ENCODE results near the gene SLC4A5.
A peak's percentile ranks its signal among the peaks of the same experiment; 100 is the strongest.
"Not testable (repeated sequence)": the region's sequence is repeated elsewhere in the genome, so short reads cannot be mapped to it uniquely, and the experiment has no call there.

Gene SLC4A5

GRCh38 chr2:74347303-74347702 is 4.1 kb upstream of the SLC4A5 start:
- Histone ChIP-seq H3K79me1 (ENCODE audit: low read depth, low read length) (no peaks in the 10 kb centered on the region), H3K18ac (ENCODE audit: low read length) (no peak overlapping the region), H2BK12ac (ENCODE audit: low read length) (no peak overlapping the region), H3K4ac (ENCODE audit: low read length) (no peak overlapping the region), H3K23ac (ENCODE audit: low read depth, low read length, poor library complexity) (no peak overlapping the region), H3K36me3 (replicated peaks in 1 of 2; ENCODE audit: control insufficient read depth in 2 of 2, insufficient read depth in 2 of 2, low read length in 2 of 2) (no peaks in the 10 kb centered on the region), H2BK120ac (ENCODE audit: low read depth, low read length) (no peak overlapping the region), H2AFZ (ENCODE audit: low read length) (no peak overlapping the region), H2BK5ac (ENCODE audit: low read length) (no peak overlapping the region), H3K14ac (ENCODE audit: low read length) (no peak overlapping the region), H3K27me3 (ENCODE audit: control insufficient read depth in 3 of 3, insufficient read depth in 3 of 3, low read depth in 1 of 3, low read length in 3 of 3) (peaks cover 0 to 7% (median 0%) of the 10 kb centered on the region in 3 experiments), H3K4me2 (ENCODE audit: insufficient read depth, low read length, poor library complexity, severe bottlenecking) (no peak overlapping the region), H2AK5ac (ENCODE audit: low read depth, low read length) (no peak overlapping the region), H2BK15ac (ENCODE audit: low read length) (no peak overlapping the region), H4K91ac (ENCODE audit: low read depth, low read length, poor library complexity) (no peak overlapping the region), H3K9ac (ENCODE audit: low read depth, low read length, poor library complexity) (no peak overlapping the region), H3K9me3 (replicated peaks in 1 of 2; ENCODE audit: control insufficient read depth in 2 of 2, insufficient read depth in 1 of 2, low read depth in 1 of 2, low read length in 2 of 2) (no peaks in the 10 kb centered on the region), H3K4me3 (ENCODE audit: low read length in 2 of 2) (no peak overlapping the region), H3K27ac (replicated peaks; ENCODE audit: low read length) (no peak overlapping the region), H4K8ac (ENCODE audit: low read depth, low read length) (no peak overlapping the region), H3K4me1 (ENCODE audit: control insufficient read depth in 2 of 2, insufficient read depth in 1 of 2, low read depth in 1 of 2, low read length in 2 of 2) (peaks cover 0 to 5% of the 10 kb centered on the region in 2 donors)
- no peak for DNase-seq (ENCODE audit: low spot score)
- WGBS, 2 donors (ENCODE audit: extremely low coverage in 2 of 2, insufficient read length in 2 of 2, insufficient replicate concordance in 1 of 2) = no CpG with 5 or more reads among the region's 1 CpG

DNA sequence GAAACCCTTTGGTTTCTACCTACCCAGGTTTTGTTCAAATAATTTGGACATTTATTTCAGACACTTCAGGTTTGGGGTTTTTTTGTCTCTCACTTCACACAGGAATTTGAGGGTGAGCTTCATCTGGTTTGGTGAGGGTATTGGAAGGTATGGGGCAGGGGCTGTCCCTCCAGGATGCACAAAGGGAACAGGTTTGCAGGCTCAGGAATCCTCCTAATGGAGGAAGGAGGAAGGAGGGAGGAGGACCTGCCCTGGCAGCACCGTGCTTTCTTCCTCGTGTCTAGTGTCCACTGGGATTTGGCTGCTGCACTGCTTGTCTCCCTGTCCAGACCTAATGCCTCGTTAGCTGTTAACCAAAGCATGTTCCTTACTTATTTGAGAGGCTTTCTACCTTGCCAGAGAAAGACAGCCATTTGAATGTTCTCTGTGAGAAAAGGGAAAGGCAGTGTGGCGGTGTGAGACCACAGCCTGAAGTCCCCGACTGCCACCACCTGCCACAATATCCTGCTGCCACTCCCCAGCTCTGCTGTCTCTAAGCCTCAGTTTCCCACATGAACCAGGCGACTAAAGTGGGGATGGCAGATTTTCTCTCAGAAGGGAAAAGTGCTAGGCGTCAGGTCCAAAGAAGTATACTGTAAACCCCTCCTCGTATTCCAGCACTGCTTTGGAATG is 2.2 kb upstream of the SLC4A5 start:
- Histone ChIP-seq H3K4me1 (ENCODE audit: control insufficient read depth in 2 of 2, insufficient read depth in 1 of 2, low read depth in 1 of 2, low read length in 2 of 2) (peaks cover 0 to 5% of the 10 kb centered on the region in 2 donors), H2AFZ (ENCODE audit: low read length) (no peak overlapping the region), H3K9me3 (replicated peaks in 1 of 2; ENCODE audit: control insufficient read depth in 2 of 2, insufficient read depth in 1 of 2, low read depth in 1 of 2, low read length in 2 of 2) (no peaks in the 10 kb centered on the region), H3K4me3 (ENCODE audit: low read length in 2 of 2) (no peak overlapping the region), H3K79me1 (ENCODE audit: low read depth, low read length) (no peaks in the 10 kb centered on the region), H2BK5ac (ENCODE audit: low read length) (no peak overlapping the region), H3K27ac (replicated peaks; ENCODE audit: low read length) (no peak overlapping the region), H3K27me3 (ENCODE audit: control insufficient read depth in 3 of 3, insufficient read depth in 3 of 3, low read depth in 1 of 3, low read length in 3 of 3) (peaks cover 0 to 7% (median 0%) of the 10 kb centered on the region in 3 experiments), H3K18ac (ENCODE audit: low read length) (no peak overlapping the region), H3K23ac (ENCODE audit: low read depth, low read length, poor library complexity) (no peak overlapping the region), H4K91ac (ENCODE audit: low read depth, low read length, poor library complexity) (no peak overlapping the region), H2BK120ac (ENCODE audit: low read depth, low read length) (no peak overlapping the region), H3K4ac (ENCODE audit: low read length) (no peak overlapping the region), H3K36me3 (replicated peaks in 1 of 2; ENCODE audit: control insufficient read depth in 2 of 2, insufficient read depth in 2 of 2, low read length in 2 of 2) (no peaks in the 10 kb centered on the region), H2AK5ac (ENCODE audit: low read depth, low read length) (peak overlapping the region; percentile 5), H3K14ac (ENCODE audit: low read length) (no peak overlapping the region), H2BK15ac (ENCODE audit: low read length) (no peak overlapping the region), H3K4me2 (ENCODE audit: insufficient read depth, low read length, poor library complexity, severe bottlenecking) (no peak overlapping the region), H2BK12ac (ENCODE audit: low read length) (no peak overlapping the region), H3K9ac (ENCODE audit: low read depth, low read length, poor library complexity) (no peak overlapping the region), H4K8ac (ENCODE audit: low read depth, low read length) (no peak overlapping the region)
- no peak for DNase-seq (ENCODE audit: low spot score)
- no CpG with 5 or more reads among the region's 8 CpGs for WGBS, 2 donors (ENCODE audit: extremely low coverage in 2 of 2, insufficient read length in 2 of 2, insufficient replicate concordance in 1 of 2)

DNA sequence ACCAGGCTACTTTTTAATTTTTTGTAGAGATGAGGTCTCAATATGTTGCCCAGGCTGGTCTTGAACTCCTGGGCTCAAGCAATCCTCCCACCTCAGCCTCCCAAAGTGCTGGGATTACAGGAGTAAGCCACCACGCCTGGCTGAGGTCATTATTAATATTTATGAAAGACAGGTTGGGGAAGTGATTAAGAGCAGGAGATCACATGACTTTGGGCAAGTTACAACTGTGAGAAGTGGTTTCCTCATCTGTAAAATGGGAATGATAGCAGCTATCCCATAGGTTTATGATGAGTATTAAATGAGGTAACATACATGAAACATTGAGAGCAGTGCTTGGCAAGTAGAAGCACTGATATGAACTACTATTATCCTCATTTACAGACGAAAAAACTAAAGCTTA is 7.0 kb downstream of the SLC4A5 start:
- no CpG with 5 or more reads among the region's 2 CpGs for WGBS, 2 donors (ENCODE audit: extremely low coverage in 2 of 2, insufficient read length in 2 of 2, insufficient replicate concordance in 1 of 2)
- not testable (repeated sequence) for H3K79me1 ChIP-seq (ENCODE audit: low read depth, low read length)

DNA sequence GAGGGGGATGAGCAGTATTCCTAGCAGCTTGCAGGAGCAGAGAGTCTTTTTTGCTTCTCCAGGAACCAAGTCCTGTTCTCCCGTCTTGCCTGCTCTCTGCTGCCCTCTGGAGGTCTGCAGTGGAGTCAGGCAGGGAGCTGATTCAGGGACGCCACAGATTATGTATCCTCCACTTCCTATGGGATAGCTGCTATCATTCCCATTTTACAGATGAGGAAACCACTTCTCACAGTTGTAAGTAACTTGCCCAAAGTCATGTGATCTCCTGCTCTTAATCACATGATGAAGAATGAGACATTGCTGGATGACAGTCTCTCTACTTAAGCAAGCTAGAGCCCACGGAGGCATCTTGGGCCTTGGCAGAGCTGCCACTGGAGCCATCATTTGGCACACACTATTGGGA is 8.3 kb downstream of the SLC4A5 start:
- Histone ChIP-seq H3K27me3 (ENCODE audit: control insufficient read depth in 3 of 3, insufficient read depth in 3 of 3, low read depth in 1 of 3, low read length in 3 of 3) (peaks cover 0 to 10% (median 0%) of the 10 kb centered on the region in 3 experiments), H3K4me2 (ENCODE audit: insufficient read depth, low read length, poor library complexity, severe bottlenecking) (no peak overlapping the region), H3K23ac (ENCODE audit: low read depth, low read length, poor library complexity) (no peak overlapping the region), H3K27ac (replicated peaks; ENCODE audit: low read length) (no peak overlapping the region), H3K79me1 (ENCODE audit: low read depth, low read length) (no peaks in the 10 kb centered on the region), H2BK12ac (ENCODE audit: low read length) (no peak overlapping the region), H3K4me3 (ENCODE audit: low read length in 2 of 2) (no peak overlapping the region), H3K9ac (ENCODE audit: low read depth, low read length, poor library complexity) (no peak overlapping the region), H3K18ac (ENCODE audit: low read length) (no peak overlapping the region), H2BK5ac (ENCODE audit: low read length) (no peak overlapping the region), H4K8ac (ENCODE audit: low read depth, low read length) (no peak overlapping the region), H2BK120ac (ENCODE audit: low read depth, low read length) (no peak overlapping the region), H2AK5ac (ENCODE audit: low read depth, low read length) (no peak overlapping the region), H4K91ac (ENCODE audit: low read depth, low read length, poor library complexity) (no peak overlapping the region), H3K9me3 (replicated peaks in 1 of 2; ENCODE audit: control insufficient read depth in 2 of 2, insufficient read depth in 1 of 2, low read depth in 1 of 2, low read length in 2 of 2) (no peaks in the 10 kb centered on the region), H3K4ac (ENCODE audit: low read length) (no peak overlapping the region), H2BK15ac (ENCODE audit: low read length) (no peak overlapping the region), H3K14ac (ENCODE audit: low read length) (no peak overlapping the region), H3K36me3 (replicated peaks in 1 of 2; ENCODE audit: control insufficient read depth in 2 of 2, insufficient read depth in 2 of 2, low read length in 2 of 2) (peaks cover 0 to 2% of the 10 kb centered on the region in 2 donors), H3K4me1 (ENCODE audit: control insufficient read depth in 2 of 2, insufficient read depth in 1 of 2, low read depth in 1 of 2, low read length in 2 of 2) (no peaks in the 10 kb centered on the region), H2AFZ (ENCODE audit: low read length) (no peak overlapping the region)
- WGBS, 2 donors (ENCODE audit: extremely low coverage in 2 of 2, insufficient read length in 2 of 2, insufficient replicate concordance in 1 of 2) = no CpG with 5 or more reads among the region's 3 CpGs
- peak; percentile 72 for DNase-seq (ENCODE audit: low spot score)

More for the DNA sequence above, 7.0 kb downstream of the SLC4A5 start:
- H3K23ac ChIP-seq (ENCODE audit: low read depth, low read length, poor library complexity); H2BK15ac ChIP-seq (ENCODE audit: low read length); H3K9me3 ChIP-seq (replicated peaks in 1 of 2; ENCODE audit: control insufficient read depth in 2 of 2, insufficient read depth in 1 of 2, low read depth in 1 of 2, low read length in 2 of 2); H2BK120ac ChIP-seq (ENCODE audit: low read depth, low read length); H3K27ac ChIP-seq (replicated peaks; ENCODE audit: low read length); H3K9ac ChIP-seq (ENCODE audit: low read depth, low read length, poor library complexity); H3K4ac ChIP-seq (ENCODE audit: low read length); H2AK5ac ChIP-seq (ENCODE audit: low read depth, low read length); H3K14ac ChIP-seq (ENCODE audit: low read length); H3K27me3 ChIP-seq (ENCODE audit: control insufficient read depth in 3 of 3, insufficient read depth in 3 of 3, low read depth in 1 of 3, low read length in 3 of 3); H4K91ac ChIP-seq (ENCODE audit: low read depth, low read length, poor library complexity); H3K18ac ChIP-seq (ENCODE audit: low read length); H2AFZ ChIP-seq (ENCODE audit: low read length); H2BK12ac ChIP-seq (ENCODE audit: low read length); H4K8ac ChIP-seq (ENCODE audit: low read depth, low read length); H3K36me3 ChIP-seq (replicated peaks in 1 of 2; ENCODE audit: control insufficient read depth in 2 of 2, insufficient read depth in 2 of 2, low read length in 2 of 2); H3K4me3 ChIP-seq (ENCODE audit: low read length in 2 of 2); DNase-seq (ENCODE audit: low spot score); H2BK5ac ChIP-seq (ENCODE audit: low read length); H3K4me2 ChIP-seq (ENCODE audit: insufficient read depth, low read length, poor library complexity, severe bottlenecking); H3K4me1 ChIP-seq (ENCODE audit: control insufficient read depth in 2 of 2, insufficient read depth in 1 of 2, low read depth in 1 of 2, low read length in 2 of 2): not testable (repeated sequence)
